Stimulated activated CD8-positive, alpha-beta memory T cell treated with anti-CD3 and anti-CD28 coated beads, Interleukin-12 subunit alpha, Interleukin-12 subunit beta, amount 100 ng/mL, for 24 hours (primary cell): ENCODE results near the gene PRKG1.

Experiments used
- DNase-seq: peaks from one replicate; pipeline ENCODE4 v3.0.0-alpha.2; 2020; ENCODE audit errors: extremely low read depth

PRKG1 gene

GRCh38 chr10:52048051-52048450 is 973.8 kb downstream of the PRKG1 start:
- DNase-seq = no peak

- no peak for DNase-seq
Observed at GRCh38 chr10:52050429-52051047, 976.3 kb downstream of the PRKG1 start.

GRCh38 chr10:52053497-52053896 is 979.2 kb downstream of the PRKG1 start:
- no peak for DNase-seq

- no peak for DNase-seq
Observed at GRCh38 chr10:52056291-52056690, 982.0 kb downstream of the PRKG1 start.

- no peak for DNase-seq
Observed at GRCh38 chr10:52059089-52059488, 984.8 kb downstream of the PRKG1 start.

- no peak for DNase-seq
Observed at GRCh38 chr10:52063159-52063558, 988.9 kb downstream of the PRKG1 start.

- no peak for DNase-seq
Observed at GRCh38 chr10:52064084-52064845, 990.0 kb downstream of the PRKG1 start.

GRCh38 chr10:52066383-52066782 is 992.1 kb downstream of the PRKG1 start:
- DNase-seq = no peak

DNA sequence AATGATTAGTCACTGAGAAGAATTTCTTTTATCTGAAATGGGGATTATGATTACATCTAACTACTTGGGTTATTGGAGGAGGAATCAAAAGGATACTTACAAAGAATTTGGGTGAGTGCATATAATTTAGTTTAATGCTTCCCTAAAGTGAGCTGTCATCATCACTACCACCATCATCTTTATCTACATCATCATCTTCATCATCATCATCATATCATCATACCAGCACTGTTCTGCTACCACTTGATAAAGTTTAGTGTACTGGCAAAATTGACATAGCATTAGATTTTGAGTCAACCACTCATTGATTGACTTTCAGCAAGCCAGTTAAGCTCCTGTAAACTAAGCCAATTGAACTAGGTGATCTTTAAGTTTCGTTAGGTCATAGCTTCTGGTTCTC is 994.2 kb downstream of the PRKG1 start:
- no peak for DNase-seq

- DNase-seq = no peak
Observed at GRCh38 chr10:52071814-52072213, 997.5 kb downstream of the PRKG1 start.

DNA sequence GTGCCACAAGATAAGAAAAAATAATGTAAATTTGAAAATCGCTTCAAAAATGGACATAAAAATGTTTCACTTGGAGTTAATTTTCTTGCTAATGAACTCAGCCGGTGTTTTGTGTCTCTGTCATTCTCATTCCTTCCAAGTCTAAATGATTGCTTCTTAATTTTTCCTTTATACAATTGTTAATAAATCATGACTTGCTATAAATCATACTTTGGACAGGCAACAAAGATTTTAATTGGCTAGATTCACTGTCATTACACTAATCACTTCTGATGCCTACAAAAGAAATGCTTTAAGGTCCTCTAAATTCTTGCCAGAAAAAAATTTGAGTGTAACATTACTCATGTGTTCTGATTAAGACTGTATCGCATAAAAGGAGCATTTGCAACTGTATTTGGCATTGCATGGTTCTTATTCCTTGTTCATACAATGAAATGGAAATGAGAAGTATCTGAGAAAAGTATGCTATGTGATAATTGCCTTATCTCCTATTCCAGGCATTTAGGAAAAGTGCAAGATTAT is 1000.3 kb downstream of the PRKG1 start:
- no peak for DNase-seq

DNA sequence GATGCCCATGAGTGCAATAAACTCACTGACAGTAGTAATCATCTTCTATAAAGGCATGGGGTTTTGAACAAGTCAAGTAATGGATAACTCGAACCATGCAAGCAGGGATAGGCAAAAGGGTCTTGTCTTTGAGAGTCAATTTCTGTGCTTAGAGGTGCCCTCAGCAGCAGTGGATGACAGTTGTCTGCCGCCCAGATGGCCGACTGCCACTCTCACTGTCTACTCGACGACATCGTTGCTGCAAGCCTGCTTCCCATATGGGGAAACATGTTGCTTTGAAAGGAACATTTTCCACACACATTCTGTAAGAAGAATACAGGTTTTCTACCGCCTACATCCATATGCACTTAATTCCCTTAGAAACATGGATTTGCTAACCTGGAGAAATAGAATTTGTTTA is 1003.5 kb downstream of the PRKG1 start:
- no peak for DNase-seq

DNA sequence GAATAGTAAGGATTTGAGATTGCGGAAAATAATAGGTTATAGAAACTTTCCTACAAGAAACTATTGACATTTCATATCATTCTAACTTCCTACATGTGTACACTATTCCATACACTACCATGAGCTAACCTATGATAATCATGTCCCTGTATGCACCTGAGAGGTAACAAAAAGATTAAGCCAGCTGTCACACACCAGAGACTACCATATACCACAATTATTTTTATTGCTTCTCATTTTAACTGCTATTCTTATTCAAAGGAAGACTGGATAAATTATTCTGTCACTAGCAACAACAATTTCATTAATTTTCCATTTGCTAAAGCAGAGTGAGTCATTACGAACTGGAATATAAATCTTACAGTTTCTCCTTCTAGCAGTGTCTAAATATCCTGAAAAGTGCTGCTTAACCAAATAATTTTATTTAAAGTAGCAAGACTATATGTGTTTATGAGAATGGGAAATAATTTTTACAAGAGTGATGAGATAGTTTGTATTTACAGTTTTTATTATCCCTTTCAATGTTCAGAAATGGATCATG is 1004.2 kb downstream of the PRKG1 start:
- no peak for DNase-seq

DNA sequence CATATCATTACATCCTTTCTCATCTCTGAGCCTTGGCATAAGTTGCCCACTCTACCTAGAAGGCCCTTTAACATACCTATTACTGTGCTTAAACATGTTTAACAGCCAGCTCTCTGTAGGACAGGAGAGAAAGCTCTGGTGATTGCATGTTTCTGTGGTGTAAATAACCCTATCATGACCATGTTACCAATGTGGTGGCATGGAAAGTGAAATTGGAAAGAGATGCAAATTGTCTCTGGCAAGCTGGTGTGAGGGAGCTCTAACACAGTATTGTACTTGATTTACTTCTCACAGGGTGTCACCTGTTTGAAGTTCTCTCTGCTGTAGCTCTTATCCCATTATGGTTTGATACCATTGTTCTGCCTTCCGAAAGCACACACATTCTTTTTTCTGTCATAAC is 1008.0 kb downstream of the PRKG1 start:
- no peak for DNase-seq

DNA sequence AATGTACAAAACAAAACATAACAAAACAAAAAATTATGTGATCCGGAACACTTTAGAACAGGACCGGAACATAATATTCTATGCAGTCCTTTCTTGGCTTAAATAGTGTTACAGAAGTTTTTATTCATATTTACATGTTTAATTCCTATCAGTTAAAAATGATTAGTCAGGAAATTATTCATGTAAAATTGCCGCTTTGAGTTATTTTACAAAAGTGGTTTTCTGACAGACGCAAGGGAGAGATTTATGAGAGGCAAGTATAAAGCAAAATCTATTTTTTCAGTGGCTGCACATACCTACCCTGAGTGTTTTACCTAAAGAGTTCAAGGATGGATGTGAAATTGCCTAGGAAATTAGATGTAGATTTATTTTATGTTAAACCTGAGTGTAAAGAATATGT is 1009.1 kb downstream of the PRKG1 start:
- no peak for DNase-seq

DNA sequence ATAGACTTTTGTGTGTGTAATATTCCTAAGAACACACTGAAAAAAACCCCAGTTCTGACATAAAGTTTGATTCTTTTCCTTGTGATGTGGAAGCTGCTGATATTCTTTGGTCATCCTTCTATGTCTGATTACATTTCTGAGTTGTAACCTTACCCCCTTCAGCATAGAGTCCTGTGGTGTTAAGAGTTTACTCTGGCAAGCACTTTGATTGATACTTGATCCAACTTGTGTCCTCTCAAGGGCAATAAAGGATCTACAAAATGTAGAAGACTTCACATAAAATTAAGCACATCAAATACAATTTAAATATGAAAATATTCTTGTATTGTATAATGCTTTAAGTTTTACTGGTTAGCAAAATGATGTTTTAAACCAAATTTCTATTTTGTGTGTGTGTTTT is 1018.1 kb downstream of the PRKG1 start:
- no peak for DNase-seq

- DNase-seq = no peak
Observed at GRCh38 chr10:52098130-52098529, 1023.8 kb downstream of the PRKG1 start.

- no peak for DNase-seq
Observed at GRCh38 chr10:52099026-52099600, 1024.8 kb downstream of the PRKG1 start.

GRCh38 chr10:52100011-52100547 is 1025.8 kb downstream of the PRKG1 start:
- no peak for DNase-seq

GRCh38 chr10:52105301-52105700 is 1031.0 kb downstream of the PRKG1 start:
- no peak for DNase-seq

- no peak for DNase-seq
Observed at GRCh38 chr10:52106011-52106410, 1031.7 kb downstream of the PRKG1 start.

- no peak for DNase-seq
Observed at GRCh38 chr10:52106899-52107298, 1032.6 kb downstream of the PRKG1 start.
